HFF-Myc (cell line): ENCODE results near the gene CREB3L2.
"Not testable (repeated sequence)": the region's sequence is repeated elsewhere in the genome, so short reads cannot be mapped to it uniquely, and the experiment has no call there.

Experiments used
- DNase-seq: peaks from one replicate; pipeline ENCODE4 v3.0.0-alpha.2; 2011; ENCODE audit warnings: low read depth; ENCODE audit errors: extremely low read depth
- H3K4me3 ChIP-seq: replicated peaks from 2 replicates; pipeline ENCODE4 v1.5.1; 2011; ENCODE audit warnings: low read depth, mild to moderate bottlenecking, control low read depth, low read length
- CTCF ChIP-seq: IDR thresholded peaks from 2 replicates; pipeline ENCODE4 v1.5.1; 2012; ENCODE audit warnings: mild to moderate bottlenecking, low read depth, low read length, control low read depth; ENCODE audit errors: missing control alignments

CREB3L2 gene

GRCh38 chr7:137838706-137839315, 163.1 kb downstream of the CREB3L2 start:
- DNase-seq: no peak
- TF ChIP-seq CTCF: no peak
- H3K4me3 ChIP-seq: no peak overlapping the region

GRCh38 chr7:137836541-137836940, 165.3 kb downstream of the CREB3L2 start:
- DNase-seq: no peak
- H3K4me3 ChIP-seq: no peak overlapping the region
- TF ChIP-seq CTCF: no peak

DNA sequence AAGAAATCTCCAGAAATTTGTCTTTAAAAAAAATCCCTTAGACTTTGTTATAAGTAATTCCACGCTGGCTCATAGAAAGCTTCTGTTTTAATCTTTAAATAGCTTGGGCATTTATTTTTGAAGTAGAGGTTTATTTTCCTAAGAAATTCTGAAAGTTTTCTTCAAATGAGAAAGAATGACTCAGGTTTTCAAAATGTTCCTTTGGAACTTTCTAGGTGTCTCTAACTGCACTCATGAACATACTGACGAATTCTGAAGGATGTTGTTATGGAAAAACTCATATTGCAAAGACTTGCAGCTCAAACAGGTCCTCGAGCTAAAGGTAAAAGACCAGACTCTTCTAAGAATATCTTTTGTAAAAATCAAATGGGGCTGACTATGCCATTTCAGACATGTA, 165.8 kb downstream of the CREB3L2 start:
- H3K4me3 ChIP-seq: no peak overlapping the region
- DNase-seq: no peak
- no peak for TF ChIP-seq CTCF

- no peak for TF ChIP-seq CTCF
- no peak for DNase-seq
- H3K4me3 ChIP-seq: no peak overlapping the region
Observed at GRCh38 chr7:137835486-137836112, 166.3 kb downstream of the CREB3L2 start.

DNA sequence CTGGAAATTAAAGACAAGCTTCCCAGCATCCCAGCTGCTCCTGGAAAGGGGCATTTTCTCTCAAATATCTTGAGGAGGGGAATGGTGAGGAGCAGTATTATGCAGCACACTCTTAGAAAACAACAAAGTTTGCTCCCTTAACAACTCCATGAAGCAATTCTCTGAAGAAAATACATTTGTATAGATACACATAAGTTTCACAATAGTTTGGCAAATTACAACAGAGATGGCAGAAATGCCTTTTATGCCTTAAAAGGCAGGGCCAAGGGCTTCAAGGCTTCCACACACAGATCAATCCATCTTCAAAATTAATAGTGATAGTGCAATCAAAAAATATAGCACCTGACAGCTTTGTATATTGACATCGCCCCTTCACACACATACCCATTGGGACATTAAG, 167.3 kb downstream of the CREB3L2 start:
- no peak overlapping the region for H3K4me3 ChIP-seq
- no peak for TF ChIP-seq CTCF
- DNase-seq: no peak

DNA sequence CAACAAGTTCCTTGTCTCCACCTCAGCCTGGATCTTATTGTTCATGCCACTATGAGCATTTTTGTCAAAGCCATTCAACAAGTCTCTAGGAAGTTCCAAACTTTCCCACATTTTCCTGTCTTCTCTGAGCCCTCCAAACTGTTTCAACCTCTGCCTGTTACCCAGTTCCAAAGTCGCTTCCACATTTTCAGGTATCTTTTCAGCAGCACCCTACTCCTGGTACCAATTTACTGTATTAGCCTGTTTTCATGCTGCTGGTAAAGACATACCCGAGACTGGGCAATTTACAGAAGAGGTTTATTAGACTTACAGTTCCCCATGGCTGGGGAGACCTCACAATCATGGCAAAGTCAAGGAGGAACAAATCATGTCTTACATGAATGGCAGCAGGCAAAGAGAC, 168.9 kb downstream of the CREB3L2 start:
- H3K4me3 ChIP-seq, DNase-seq: not testable (repeated sequence)

- DNase-seq: no peak
- H3K4me3 ChIP-seq: no peak overlapping the region
- TF ChIP-seq CTCF: no peak
Observed at GRCh38 chr7:137832382-137832781, 169.5 kb downstream of the CREB3L2 start.

DNA sequence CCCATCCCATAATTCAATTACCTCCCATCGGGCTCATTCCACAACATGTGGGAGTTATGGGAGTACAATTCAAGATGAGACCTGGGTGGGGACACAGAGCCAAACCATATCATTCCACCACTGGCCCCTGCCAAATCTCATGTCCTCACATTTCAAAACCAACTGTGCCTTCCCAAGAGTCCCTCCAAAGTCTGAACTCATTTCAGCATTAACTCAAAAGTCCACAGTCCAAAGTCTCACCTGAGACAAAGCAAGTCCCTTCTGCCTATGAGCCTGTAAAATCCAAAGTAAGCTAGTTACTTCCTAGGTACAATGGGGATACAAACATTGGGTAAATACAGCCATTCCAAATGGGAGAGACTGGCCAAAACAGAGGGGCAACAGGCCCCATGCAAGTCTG, 170.3 kb downstream of the CREB3L2 start:
- not testable (repeated sequence) for DNase-seq, H3K4me3 ChIP-seq
